ENCODE measurements around the gene MARCHF6. TPM values are rescaled to one million over a fixed set of nuclear protein-coding genes. Genes with fewer than 3 reads are reported as not detected.

MARCHF6 gene
- total RNA-seq, 4 donors from 2014 or later: 76.5 to 121 (median 92.9) TPM

- DNase-seq (ENCODE audit: extremely low spot score): no peak
These were observed 41.7 kb upstream of the MARCHF6 start for GRCh38 chr5:10311595-10312425.

GRCh38 chr5:10315201-10315600 is 38.3 kb upstream of the MARCHF6 start:
- Histone ChIP-seq H3K4me1 (peaks cover 0 to 2% (median 0%) of the 10 kb centered on the region in 4 donors), H3K27me3 (no peaks in the 10 kb centered on the region), H3K4me3 (no peak overlapping the region), H3K27ac (replicated peaks in 1 of 4) (no peak overlapping the region), H3K9me3 (no peaks in the 10 kb centered on the region), H3K36me3 (no peaks in the 10 kb centered on the region)
- intact Hi-C loops (cut with DNase I): no loop called here
- 71% methylated on average over 5 of the region's 5 CpGs for WGBS
- no peak for DNase-seq (ENCODE audit: extremely low spot score)
- no peak for TF ChIP-seq POLR2A (IDR thresholded peaks at IDR 0.05; ENCODE audit: low read depth)
- TF ChIP-seq CTCF (IDR thresholded peaks at IDR 0.05): no peak

More at GRCh38 chr5:10311595-10312425, 41.7 kb upstream of the MARCHF6 start:
- intact Hi-C loops (cut with DNase I): no loop called here
- no peaks in the 10 kb centered on the region for H3K36me3 ChIP-seq
- no peak overlapping the region for H3K4me3 ChIP-seq
- TF ChIP-seq POLR2A (IDR thresholded peaks at IDR 0.05; ENCODE audit: low read depth) (no peak), EP300 (IDR thresholded peaks at IDR 0.05) (no peak), CTCF (IDR thresholded peaks at IDR 0.05) (no peak), POLR2AphosphoS5 (IDR thresholded peaks at IDR 0.05) (no peak)
- no peak overlapping the region for H3K27ac ChIP-seq (replicated peaks in 1 of 4)
- no peaks in the 10 kb centered on the region for H3K27me3 ChIP-seq
- no peaks in the 10 kb centered on the region for H3K9me3 ChIP-seq
- 86% methylated on average over 10 of the region's 10 CpGs for WGBS
- H3K4me1 ChIP-seq: peaks cover under 1 to 15% (median 6%) of the 10 kb centered on the region in 4 donors

GRCh38 chr5:10315824-10316509 is 37.5 kb upstream of the MARCHF6 start:
- Histone ChIP-seq H3K27ac (replicated peaks in 1 of 4) (no peak overlapping the region), H3K4me1 (no peaks in the 10 kb centered on the region), H3K9me3 (no peaks in the 10 kb centered on the region), H3K27me3 (no peaks in the 10 kb centered on the region), H3K36me3 (no peaks in the 10 kb centered on the region), H3K4me3 (no peak overlapping the region)
- intact Hi-C loops (cut with DNase I): no loop called here
- TF ChIP-seq CTCF (IDR thresholded peaks at IDR 0.05): no peak
- no peak for TF ChIP-seq POLR2A (IDR thresholded peaks at IDR 0.05; ENCODE audit: low read depth)
- no peak for TF ChIP-seq EP300 (IDR thresholded peaks at IDR 0.05)
- TF ChIP-seq POLR2AphosphoS5 (IDR thresholded peaks at IDR 0.05): no peak
- DNase-seq (ENCODE audit: extremely low spot score): no peak
- WGBS: 95% methylated on average over 15 of the region's 15 CpGs

GRCh38 chr5:10317825-10318682 is 35.4 kb upstream of the MARCHF6 start:
- intact Hi-C loops (cut with DNase I): no loop called here
- WGBS: 73% methylated on average over 6 of the region's 6 CpGs
- DNase-seq (ENCODE audit: extremely low spot score): no peak
- no peaks in the 10 kb centered on the region for H3K36me3 ChIP-seq
- no peaks in the 10 kb centered on the region for H3K9me3 ChIP-seq
- H3K4me3 ChIP-seq: no peak overlapping the region
- no peak overlapping the region for H3K27ac ChIP-seq (replicated peaks in 1 of 4)
- no peaks in the 10 kb centered on the region for H3K27me3 ChIP-seq
- TF ChIP-seq POLR2A (IDR thresholded peaks at IDR 0.05; ENCODE audit: low read depth) (no peak), POLR2AphosphoS5 (IDR thresholded peaks at IDR 0.05) (no peak), CTCF (IDR thresholded peaks at IDR 0.05) (no peak), EP300 (IDR thresholded peaks at IDR 0.05) (no peak)
- H3K4me1 ChIP-seq: no peaks in the 10 kb centered on the region
